ENCODE results near the gene GASK1A.
"Not testable (repeated sequence)": the region's sequence is repeated elsewhere in the genome, so short reads cannot be mapped to it uniquely, and the experiment has no call there.

GASK1A gene

GRCh38 chr3:43034200-43034599, 55.1 kb downstream of the GASK1A start:
- no peak for DNase-seq

GRCh38 chr3:43034911-43035310, 55.8 kb downstream of the GASK1A start:
- no peak for DNase-seq

- no peak for DNase-seq
Measured at GRCh38 chr3:43035801-43036365, 56.8 kb downstream of the GASK1A start.

- no peak for DNase-seq
Measured at GRCh38 chr3:43036621-43037423, 57.7 kb downstream of the GASK1A start.

GRCh38 chr3:43038010-43038409, 58.9 kb downstream of the GASK1A start:
- no peak for DNase-seq

- DNase-seq: no peak
Measured at GRCh38 chr3:43041517-43041916, 62.4 kb downstream of the GASK1A start.

- no peak for DNase-seq
Measured at GRCh38 chr3:43043071-43043766, 64.1 kb downstream of the GASK1A start.

- no peak for DNase-seq
Measured at GRCh38 chr3:43043793-43044192, 64.7 kb downstream of the GASK1A start.

GRCh38 chr3:43045079-43045478, 66.0 kb downstream of the GASK1A start:
- not testable (repeated sequence) for DNase-seq

GRCh38 chr3:43046583-43046982, 67.5 kb downstream of the GASK1A start:
- DNase-seq: no peak

GRCh38 chr3:43048470-43048869, 69.4 kb downstream of the GASK1A start:
- DNase-seq: no peak

- DNase-seq: no peak
Measured at GRCh38 chr3:43053291-43053690, 74.2 kb downstream of the GASK1A start.

GRCh38 chr3:43054754-43055153, 75.6 kb downstream of the GASK1A start:
- no peak for DNase-seq

- no peak for DNase-seq
Measured at GRCh38 chr3:43055393-43055792, 76.3 kb downstream of the GASK1A start.

- DNase-seq: no peak
Measured at GRCh38 chr3:43055806-43056770, 77.0 kb downstream of the GASK1A start.

- no peak for DNase-seq
Measured at GRCh38 chr3:43059456-43059855, 80.3 kb downstream of the GASK1A start.

GRCh38 chr3:43061101-43061895, 82.2 kb downstream of the GASK1A start:
- no peak for DNase-seq

GRCh38 chr3:43062040-43062563, 83.0 kb downstream of the GASK1A start:
- no peak for DNase-seq

GRCh38 chr3:43062564-43063040, 83.5 kb downstream of the GASK1A start:
- DNase-seq: no peak

GRCh38 chr3:43063114-43063513, 84.0 kb downstream of the GASK1A start:
- no peak for DNase-seq

- not testable (repeated sequence) for DNase-seq
Measured at GRCh38 chr3:43070670-43071069, 91.6 kb downstream of the GASK1A start.

Data from NCI-H2171 (cell line).